ENCODE measurements around the gene CHAC1.

DNA sequence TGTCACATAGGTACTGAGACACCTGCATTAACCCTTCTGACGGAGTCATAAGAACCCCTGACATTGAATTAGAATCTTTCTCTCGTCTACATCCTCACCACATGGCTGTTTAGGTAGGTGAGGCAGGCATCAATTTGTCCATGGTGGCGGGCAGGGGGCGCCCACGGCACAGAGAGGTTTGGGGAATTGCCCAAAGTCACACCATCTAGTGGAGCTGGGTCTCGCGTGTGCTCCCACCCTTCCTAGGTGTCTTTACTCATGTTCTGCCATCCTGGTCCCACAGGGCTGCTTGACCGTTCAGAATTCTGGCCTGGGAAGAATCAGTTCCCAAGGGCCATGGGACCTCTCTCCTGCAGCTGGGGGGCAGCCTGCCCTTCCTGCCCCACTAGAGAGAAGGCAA, 38.8 kb upstream of the CHAC1 start:
- no peak for TF ChIP-seq ZNF274 (IDR thresholded peaks at IDR 0.05; ENCODE audit: low read depth, low read length)
- no peak for TF ChIP-seq YY1 (IDR thresholded peaks at IDR 0.05; ENCODE audit: insufficient read depth, insufficient read length)
